AML-193 (cell line): ENCODE measurements around the gene TMEM175.

Experiments used
- DNase-seq, 2 experiments: peaks; one replicate each; lab custom pipeline; 2025; lab: John Stamatoyannopoulos, UW

TMEM175 gene

GRCh38 chr4:1003271-1004070 is 71.2 kb downstream of the TMEM175 start:
- no peak for DNase-seq

DNA sequence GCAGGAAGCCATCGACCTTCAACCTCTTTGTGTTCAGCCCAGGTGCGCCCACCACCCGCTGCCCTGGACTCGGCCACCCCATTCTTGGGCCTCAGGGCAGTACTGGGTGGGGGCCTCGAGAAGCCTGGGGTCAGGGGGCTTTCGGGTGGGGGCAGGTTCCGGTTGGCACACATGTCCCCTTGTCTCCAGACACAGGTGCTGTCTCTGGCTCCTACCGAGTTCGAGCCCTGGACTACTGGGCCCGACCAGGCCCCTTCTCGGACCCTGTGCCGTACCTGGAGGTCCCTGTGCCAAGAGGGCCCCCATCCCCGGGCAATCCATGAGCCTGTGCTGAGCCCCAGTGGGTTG is 71.8 kb downstream of the TMEM175 start:
- no peak for DNase-seq

GRCh38 chr4:1004557-1005485 is 72.6 kb downstream of the TMEM175 start:
- no peak for DNase-seq

DNA sequence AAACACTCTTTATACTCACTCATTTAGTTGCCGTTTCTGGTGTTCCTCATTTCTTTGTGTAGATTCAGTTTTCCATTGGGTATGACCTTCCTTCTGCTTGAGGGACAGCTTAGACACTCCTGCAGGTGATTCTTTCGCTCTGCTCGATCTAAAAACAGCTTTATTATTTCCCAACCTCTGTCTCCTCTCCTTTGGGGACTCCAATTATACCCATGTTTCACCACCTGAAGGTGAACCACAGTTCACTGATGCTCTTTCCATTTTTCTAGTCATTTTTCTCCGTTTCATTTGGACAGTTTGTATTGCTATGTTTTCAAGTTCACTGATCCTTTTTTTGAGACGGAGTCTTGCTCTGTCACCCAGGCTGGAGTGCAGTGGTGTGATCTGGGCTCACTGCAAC is 74.6 kb downstream of the TMEM175 start:
- DNase-seq, result no peak
